GM15510 (cell line): ENCODE data around the gene MRTFA.
A peak's percentile ranks its signal among the peaks of the same experiment; 100 is the strongest.

ENCODE experiments used
- POLR2A ChIP-seq: IDR thresholded peaks from 3 replicates; pipeline ENCODE4 v1.6.1; 2011; ENCODE audit warnings: borderline replicate concordance; ENCODE audit not compliant: insufficient read length; ENCODE audit errors: extremely low read depth

The MRTFA gene

DNA sequence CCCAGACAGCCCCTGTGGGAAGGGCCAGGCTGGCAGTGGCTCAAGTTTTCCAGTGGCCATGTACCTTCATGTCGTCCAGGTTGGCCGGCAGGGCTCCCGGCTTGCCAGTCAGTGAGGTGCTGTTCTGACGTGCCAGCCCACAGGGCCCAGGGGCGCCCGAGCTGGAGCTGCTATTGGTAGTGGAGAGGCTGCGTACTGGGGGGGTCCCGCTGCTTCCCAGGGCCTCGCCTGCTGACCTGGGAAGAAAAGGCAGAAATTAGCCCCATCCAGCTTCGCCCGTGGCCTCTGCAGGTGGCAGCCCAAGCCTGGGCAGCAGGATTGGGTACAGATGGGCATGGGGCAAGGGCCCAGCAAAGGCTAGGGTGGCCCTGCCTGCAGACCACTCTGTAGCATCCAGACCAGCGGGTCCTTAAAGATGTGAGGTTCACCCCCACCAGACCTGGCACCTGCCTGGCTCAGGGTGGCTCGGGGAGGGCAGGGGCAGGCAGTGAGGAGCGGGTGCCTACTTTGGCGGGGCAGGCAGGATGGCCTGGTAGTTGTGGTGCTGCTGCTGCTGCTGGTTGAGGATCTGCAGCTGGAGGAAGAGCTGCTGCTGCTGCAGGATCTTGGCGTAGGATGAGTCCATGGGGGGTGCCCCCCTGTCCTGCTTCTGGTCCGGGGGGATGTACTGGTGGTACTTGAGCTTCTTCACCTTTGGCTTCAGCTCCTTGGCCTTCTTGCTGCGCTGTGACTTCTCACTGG lies 216.0 kb downstream of the MRTFA start:
- no peak for TF ChIP-seq POLR2A

GRCh38 chr22:40419718-40420117 lies 216.8 kb downstream of the MRTFA start:
- no peak for TF ChIP-seq POLR2A

GRCh38 chr22:40418366-40419201 lies 217.9 kb downstream of the MRTFA start:
- TF ChIP-seq POLR2A, result no peak

GRCh38 chr22:40417881-40418280 lies 218.6 kb downstream of the MRTFA start:
- TF ChIP-seq POLR2A, result no peak

GRCh38 chr22:40417041-40417440 lies 219.5 kb downstream of the MRTFA start:
- TF ChIP-seq POLR2A, result no peak

DNA sequence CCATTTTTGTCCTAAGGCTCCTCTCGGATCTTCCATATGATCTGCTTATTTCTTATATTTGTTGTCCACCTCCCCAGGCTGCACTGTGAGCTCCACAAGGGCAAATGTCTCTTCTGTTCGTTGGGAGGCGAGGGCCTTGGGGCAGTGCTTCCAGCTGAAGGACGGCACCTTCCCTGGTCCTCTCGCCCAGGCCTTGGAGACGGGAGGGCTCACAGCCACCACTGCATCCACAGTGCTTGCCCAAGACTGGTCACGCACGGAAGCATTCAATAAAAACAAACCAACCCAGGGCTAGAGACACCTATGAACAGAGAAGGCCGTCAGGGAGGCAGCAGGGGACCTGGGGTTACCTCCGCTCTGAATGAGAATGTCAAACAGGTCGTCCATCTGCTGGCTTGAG lies 219.9 kb downstream of the MRTFA start:
- no peak for TF ChIP-seq POLR2A

GRCh38 chr22:40416267-40416570 lies 220.3 kb downstream of the MRTFA start:
- TF ChIP-seq POLR2A, result no peak

DNA sequence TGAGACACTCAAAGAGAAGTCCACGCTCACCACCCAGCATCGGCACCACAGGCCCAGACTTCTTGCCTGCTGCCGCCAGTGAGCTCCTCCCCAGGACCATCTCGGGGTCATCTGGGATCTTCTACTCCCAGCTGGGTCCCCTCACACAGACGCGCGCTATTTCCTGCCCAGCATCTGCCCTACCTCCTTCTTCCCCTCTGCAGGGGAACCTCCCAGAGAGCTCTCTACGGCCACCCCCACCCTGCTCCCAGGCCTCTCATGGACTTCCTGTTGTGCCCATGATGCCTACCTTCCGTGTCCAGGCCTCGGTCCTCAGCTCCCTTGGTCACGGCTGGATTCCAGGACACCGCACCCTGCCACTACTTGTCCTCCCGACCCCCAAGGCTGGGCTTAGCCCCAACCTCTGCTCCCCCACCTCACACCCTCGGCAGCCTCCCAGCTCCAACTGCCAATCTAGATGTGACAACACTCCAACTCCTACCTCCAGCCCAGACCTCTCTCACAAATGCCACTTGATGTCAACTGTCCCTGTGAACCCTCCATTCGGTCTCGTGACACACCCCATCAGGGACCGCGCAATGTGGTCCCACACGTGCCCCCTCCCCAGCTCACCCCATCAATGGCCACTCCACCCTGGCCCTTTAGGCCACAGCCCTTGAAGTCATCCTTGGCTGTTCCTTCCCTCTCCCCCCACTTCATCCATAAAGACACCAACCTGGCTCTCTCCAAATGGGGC lies 220.8 kb downstream of the MRTFA start:
- no peak for TF ChIP-seq POLR2A

DNA sequence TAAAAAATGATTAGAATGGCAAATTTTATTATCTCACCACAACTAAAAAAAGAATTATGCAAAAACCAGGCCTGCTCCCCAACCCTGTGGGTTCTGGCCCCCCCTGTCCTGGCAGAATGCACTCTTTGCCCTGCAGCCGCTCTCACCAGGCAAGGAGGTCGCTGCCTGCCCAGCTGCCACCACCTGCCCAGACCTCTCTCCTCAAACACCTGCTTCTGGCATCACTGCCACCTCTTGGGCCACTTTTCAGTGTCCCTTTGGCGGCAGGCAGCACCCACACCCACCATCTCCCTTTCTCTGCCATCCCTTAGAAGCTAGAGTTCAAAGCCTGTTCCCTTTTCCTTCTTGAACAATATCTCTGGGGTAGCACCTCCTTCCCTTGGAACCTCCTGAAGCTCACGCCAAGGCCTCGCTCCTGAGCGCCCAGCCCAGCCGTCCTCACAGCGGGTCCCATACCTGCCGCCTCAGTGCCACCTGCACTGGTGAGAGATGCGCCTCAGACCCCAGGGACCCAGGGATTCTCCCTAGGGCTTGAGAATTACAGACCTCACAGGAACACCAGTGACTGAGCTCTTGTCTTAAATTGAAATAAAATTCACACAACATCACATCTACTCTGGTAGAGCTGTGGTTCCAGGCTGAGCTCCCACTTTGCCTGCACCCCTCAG lies 221.5 kb downstream of the MRTFA start:
- peak; percentile 6 for TF ChIP-seq POLR2A

DNA sequence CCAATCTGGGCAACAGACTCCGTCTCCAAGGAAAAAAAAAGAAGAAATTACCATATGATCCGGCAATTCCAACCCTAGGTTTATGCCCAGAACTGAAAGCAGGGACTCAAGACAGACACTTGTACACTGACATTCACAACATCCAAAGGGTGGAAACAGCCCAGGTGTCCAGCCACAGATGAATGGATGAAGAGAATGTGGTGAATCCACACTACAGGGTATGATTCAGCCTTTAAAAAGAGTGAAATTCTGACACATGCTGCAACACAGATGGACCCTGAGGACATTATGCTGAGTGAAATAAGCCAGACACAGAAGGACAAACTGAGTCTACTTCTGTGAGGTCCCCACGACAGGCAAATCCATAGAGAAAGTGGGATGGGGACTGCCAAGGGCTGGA lies 222.2 kb downstream of the MRTFA start:
- no peak for TF ChIP-seq POLR2A

GRCh38 chr22:40413873-40414272 lies 222.6 kb downstream of the MRTFA start:
- no peak for TF ChIP-seq POLR2A

- TF ChIP-seq POLR2A, result no peak
These were observed 224.1 kb downstream of the MRTFA start for GRCh38 chr22:40412441-40412840.

GRCh38 chr22:40411506-40411861 lies 225.0 kb downstream of the MRTFA start:
- no peak for TF ChIP-seq POLR2A

DNA sequence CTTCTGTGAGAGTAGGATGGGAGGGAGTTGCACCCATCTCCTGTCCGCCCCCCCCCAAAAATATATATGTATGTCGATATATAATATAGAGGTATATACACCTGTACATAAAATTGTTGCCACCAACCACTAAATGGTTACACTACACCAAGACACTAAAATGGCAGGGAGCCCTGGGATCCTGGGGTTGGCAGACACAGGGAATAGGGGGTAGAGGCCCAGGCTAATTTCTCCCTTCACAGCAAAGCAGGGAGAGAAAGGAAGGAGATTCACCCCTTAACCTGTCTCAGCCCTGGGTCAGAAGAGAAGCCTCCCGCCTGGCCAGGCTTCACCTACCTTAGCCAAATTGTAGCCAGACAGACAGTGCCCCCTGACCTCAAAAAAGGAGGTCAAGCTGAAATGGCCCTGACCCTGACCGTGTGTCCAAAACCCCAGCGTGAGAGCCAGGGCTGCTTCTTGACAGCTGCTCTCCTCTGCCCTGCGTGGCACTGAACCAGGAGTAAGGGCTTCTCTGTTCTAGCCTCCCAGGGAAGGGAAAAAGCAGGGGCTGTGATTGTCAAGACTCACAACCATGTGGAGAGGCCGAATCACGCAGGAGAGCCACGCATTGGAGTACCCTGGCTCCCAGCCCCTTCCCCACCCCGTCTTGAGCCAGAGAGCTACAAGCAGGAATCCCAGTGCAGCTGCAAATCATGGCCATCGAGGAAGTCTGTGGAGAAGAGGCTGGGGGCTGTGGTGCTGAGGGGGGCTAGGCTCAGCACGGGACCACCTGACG lies 225.6 kb downstream of the MRTFA start:
- no peak for TF ChIP-seq POLR2A
